Gastrocnemius medialis (tissue), 4 donors: ENCODE results near the gene MYH3.

Experiments used
- CTCF ChIP-seq, 5 experiments: fragments of 450-650 bp in 3 of 5; fragments of 200-600 bp in 2 of 5; sonication (generic) in 2 of 5; IDR thresholded peaks in 4 of 5; conservative IDR thresholded peaks in 1 of 5; 1 replicate in 4 of 5; 2 replicates in 1 of 5; pipeline ENCODE4 v1.5.1; 2016 to 2019; ENCODE audit warnings: antibody characterized with exemption in 5 of 5, mild to moderate bottlenecking in 3 of 5, moderate library complexity in 3 of 5
- POLR2A ChIP-seq, 2 donors: fragments of 450-650 bp; IDR thresholded peaks; one replicate each; pipeline ENCODE4 v1.6.1; 2017; ENCODE audit warnings: antibody characterized with exemption in 2 of 2, mild to moderate bottlenecking in 2 of 2, moderate library complexity in 2 of 2

GRCh38 chr17:10613775-10614513 lies 43.2 kb downstream of the MYH3 start:
- no peak for TF ChIP-seq POLR2A (IDR thresholded peaks at IDR 0.05)
- no peak for TF ChIP-seq CTCF (IDR thresholded peaks at IDR 0.05 in 4 of 5, conservative IDR thresholded peaks at IDR 0.05 in 1 of 5)
